Globus pallidus (tissue), 1 donor: ENCODE results near the gene ARHGEF28.

ENCODE experiments used
- DNase-seq: peaks from one replicate; pipeline ENCODE4 v3.0.0-alpha.2; 2015; ENCODE audit warnings: low spot score

Gene ARHGEF28, protein sequence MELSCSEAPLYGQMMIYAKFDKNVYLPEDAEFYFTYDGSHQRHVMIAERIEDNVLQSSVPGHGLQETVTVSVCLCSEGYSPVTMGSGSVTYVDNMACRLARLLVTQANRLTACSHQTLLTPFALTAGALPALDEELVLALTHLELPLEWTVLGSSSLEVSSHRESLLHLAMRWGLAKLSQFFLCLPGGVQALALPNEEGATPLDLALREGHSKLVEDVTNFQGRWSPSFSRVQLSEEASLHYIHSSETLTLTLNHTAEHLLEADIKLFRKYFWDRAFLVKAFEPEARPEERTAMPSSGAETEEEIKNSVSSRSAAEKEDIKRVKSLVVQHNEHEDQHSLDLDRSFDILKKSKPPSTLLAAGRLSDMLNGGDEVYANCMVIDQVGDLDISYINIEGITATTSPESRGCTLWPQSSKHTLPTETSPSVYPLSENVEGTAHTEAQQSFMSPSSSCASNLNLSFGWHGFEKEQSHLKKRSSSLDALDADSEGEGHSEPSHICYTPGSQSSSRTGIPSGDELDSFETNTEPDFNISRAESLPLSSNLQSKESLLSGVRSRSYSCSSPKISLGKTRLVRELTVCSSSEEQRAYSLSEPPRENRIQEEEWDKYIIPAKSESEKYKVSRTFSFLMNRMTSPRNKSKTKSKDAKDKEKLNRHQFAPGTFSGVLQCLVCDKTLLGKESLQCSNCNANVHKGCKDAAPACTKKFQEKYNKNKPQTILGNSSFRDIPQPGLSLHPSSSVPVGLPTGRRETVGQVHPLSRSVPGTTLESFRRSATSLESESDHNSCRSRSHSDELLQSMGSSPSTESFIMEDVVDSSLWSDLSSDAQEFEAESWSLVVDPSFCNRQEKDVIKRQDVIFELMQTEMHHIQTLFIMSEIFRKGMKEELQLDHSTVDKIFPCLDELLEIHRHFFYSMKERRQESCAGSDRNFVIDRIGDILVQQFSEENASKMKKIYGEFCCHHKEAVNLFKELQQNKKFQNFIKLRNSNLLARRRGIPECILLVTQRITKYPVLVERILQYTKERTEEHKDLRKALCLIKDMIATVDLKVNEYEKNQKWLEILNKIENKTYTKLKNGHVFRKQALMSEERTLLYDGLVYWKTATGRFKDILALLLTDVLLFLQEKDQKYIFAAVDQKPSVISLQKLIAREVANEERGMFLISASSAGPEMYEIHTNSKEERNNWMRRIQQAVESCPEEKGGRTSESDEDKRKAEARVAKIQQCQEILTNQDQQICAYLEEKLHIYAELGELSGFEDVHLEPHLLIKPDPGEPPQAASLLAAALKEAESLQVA (N-terminal part only)

DNA sequence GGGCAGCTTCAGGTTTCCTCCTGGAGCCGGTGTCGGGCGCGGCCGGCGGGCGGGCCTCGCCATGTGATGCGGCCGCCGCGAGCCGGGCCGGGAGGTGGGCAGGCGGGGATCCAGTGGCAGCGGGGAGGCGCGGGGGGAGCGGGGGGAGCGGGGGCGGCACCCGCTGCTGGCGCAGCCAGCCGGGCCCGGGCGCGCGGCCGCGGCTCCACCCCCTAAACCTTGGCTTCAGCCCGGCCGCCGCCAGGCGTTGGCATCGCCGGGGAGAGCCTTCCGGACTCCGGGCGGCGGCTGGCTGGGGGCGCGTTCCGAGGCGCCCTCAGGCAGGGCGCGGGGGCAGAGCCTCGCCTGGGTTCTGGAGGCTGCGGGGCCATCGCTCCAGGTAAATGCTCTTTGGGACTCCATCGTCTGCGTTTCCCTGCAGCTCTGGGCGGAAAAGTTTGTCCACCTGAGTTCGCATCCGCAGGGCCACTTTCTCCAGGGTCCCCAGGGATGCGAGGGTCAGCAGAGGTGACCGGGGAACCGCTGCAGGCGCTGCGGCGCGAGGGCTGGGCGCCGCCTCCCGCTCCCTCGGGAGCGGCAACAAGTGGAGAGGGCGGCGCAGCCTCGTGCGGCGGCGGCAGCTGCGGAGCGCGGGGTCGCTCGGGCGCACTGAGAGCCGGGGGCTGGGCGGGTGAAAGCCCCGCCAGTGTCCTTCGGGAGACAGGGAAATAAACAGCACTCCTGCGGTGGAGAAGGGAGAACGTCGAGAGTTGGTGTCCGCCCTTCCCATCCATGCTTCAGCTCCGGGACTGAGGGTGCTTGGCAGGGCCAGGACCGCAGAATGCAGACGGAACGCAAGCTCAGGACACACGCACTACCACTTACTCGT is at the start of gene ARHGEF28:
Gene ARHGEF28 (plus strand): TSS at position 253 of the 868 bp plus-strand sequence. CDS start 58,656 bp downstream, outside the sequence.
- peak; percentile 52 for DNase-seq

DNA sequence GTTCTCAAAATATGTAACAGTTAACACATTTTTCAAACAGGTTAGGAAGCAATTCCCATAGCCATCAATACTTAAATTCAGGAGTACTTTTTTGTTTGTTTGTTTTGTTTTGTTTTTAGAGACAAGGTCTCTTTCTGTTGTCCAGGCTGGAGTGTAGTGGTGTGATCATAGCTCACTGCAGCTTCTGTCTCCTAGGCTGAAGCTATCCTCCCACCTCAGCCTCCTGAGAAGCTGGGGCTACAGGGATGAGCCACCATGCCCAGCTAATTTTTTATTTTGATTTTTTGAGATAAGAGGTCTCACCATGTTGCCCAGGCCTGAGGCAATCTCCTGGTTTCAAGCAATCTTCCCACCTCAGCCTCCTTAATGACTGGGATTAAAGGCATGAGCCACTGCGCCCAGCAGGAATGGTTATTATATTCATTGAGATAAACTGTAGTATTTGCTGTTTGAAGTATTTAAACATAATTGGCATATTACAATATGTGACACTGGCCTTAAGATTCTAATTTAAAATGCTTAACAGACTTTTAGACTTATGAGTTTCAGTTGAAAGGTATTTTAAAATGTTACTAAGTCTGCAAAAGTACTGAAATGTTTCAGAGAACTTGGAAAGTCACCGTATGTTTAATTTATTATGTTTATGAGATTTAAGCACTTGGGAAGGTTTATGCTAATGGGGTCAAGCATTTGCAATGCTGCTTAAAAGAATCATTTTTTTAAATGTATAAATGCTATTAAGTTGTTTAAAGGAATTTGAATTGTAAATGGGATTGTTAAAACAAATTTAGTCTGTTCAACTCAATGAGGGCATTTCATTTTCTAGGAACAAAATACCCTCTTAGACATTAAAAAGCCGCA is 43.5 kb upstream of the ARHGEF28 start:
- DNase-seq = no peak

DNA sequence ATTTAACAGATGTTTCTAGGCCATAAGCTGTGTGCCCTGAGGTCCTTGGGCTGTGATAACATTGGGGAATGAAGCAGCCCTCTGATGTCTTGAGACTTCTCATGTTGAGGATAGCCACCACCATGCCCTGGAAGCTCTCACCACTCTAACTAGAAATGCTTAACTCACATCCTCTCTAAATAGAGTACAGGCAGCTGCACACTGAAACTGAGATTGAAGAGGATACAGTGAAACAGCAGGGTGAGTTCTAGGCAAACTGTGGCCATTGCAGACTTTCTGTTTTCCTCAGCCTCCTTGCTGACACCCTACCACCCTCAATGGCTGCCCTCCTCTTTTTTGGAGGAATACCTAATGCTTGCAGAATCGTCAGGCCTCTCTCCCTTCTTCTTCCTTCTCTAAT is 38.1 kb upstream of the ARHGEF28 start:
- no peak for DNase-seq

DNA sequence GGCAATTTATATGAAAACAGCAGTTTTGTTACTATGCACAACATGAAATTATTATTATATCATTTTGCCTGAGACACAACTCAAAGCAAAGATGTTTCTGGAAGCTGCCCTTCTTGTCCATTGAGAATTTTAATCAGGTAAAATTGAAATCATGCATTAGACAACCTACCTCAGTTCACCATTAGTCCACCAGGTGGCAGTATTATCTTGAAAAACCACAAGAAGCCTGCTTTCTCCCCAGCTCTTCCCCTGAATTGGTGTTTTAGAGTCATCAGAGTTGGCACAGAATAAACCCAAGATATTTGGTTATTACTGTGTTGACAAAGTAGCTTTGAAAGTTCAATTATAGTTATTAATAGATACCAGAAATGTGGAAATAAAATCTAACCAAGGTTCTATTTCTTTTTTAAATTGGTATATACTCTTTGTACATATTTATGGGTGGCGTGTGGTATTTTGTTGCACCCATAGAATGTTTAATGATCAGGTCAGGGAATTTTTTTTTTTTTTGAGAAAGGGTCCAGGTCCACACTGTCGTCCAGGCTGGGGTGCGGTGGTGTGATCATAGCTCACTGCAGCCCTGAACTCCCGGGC is 34.8 kb upstream of the ARHGEF28 start:
- DNase-seq = peak; percentile 62

DNA sequence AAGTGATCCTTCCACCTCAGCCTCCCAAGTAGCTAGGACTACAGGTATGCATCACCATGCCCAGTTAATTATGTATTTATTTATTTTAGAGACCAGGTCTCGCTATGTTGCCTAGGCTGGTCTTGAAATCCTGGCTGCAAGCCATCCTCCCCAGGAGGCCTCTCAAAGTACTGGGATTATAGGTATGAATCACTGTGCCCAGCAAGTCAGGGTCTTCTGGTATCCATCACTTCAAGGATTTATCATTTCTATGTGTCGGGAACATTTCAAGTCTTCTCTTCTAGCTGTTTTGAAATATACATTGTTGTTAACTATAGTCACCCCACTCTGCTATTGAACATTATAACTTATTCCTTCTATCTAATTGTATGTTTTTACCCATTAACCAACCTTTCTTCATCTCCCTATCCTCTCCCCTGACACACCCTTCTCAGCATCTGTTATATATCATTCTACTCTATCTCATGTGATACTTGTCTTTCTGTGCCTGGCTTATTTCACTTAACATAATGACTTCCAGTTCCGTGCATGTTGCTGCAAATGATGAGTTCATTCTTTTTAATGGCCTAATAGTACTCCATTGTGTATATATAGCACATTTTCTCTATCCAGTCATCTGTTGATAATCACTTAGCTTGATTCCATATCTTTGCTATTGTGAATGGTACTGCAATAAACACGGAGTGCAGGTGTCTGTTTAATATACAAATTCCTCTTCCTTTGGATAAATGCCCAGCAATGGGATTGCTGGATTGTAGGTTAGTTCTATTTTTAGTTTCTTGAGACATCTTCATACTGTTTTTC is 34.1 kb upstream of the ARHGEF28 start:
- no peak for DNase-seq

DNA sequence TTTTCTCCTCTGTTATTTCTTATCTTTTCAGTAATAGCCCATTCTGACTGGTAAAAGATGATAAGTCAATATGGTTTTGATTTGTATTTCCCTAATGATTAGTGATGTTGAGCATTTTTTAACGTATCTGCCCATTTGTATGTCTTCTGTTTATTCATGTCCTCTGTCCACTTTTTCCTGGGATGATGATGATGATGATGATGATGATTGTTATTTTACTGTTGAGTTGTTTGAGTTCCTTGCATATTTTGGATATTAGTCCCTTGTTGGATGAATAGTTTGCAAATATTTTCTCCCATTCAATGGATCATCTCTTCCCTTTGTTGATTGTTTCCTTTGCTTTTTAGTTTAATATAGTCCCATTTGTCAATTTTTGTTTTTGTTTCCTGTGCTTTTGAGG is 33.4 kb upstream of the ARHGEF28 start:
- no peak for DNase-seq

DNA sequence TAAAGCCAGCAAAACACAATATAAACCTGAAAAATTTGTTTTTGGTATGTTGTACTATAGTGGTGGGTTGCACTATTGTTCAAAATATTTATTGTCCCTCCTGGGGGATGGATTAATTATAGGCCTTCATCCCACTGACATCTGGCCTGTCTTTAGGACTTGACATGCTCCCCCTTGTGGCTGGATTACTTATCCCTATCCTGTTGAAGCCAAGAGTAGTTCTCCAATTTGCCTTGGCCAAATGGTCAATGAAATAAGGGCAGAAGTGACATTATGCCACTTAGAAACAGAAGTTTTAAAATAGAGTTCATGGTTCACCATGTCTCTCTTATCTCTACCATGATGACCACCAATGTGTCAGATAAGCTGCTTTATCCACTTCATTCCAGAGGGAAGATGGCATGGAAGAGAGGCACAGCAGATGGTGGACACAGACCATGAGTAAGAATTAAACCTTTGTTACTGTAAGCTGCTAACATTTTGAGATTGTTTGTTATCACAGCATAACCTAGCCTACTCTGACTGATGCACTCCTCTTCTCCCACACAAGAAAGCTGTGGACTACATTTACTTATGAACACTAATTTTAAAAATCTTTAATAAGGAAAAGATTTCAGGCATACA is 29.2 kb upstream of the ARHGEF28 start:
- DNase-seq = no peak

DNA sequence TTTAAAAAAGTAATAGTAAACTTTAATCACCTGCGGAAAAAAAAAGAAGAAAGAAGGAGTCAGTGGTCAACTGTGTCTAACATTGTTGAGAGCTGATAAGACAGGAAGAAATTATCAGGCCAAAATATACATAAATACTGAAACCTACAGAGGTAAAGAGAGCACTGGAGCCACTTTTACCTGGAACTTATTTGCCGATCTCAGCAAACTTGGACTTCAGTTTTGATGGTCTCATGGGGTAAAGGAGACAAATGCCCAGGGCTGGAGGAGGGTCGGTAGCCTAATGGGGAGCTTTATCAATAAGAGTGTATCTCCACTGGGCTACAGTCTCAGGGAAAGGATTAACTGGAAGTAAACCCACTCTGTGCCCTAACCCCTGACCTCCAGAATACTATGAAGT is 26.6 kb upstream of the ARHGEF28 start:
- no peak for DNase-seq

DNA sequence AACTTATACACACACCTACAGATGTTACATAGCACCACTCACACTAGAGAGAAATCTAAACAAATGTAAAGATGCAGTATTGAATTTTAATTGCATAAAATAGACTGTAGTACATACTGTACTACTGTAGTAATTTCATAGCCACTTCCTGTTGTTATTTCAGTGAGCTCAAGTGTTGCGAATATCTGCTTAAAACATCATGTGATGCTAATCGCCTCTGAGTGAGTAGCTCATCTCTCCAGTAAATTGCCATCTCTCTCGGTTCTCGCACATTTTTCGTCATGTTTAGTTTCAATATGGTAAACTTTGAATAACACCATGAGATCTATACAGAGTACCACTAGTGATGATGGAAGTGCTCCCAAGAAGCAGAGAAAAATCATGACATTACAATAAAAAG is 22.0 kb upstream of the ARHGEF28 start:
- DNase-seq = no peak

DNA sequence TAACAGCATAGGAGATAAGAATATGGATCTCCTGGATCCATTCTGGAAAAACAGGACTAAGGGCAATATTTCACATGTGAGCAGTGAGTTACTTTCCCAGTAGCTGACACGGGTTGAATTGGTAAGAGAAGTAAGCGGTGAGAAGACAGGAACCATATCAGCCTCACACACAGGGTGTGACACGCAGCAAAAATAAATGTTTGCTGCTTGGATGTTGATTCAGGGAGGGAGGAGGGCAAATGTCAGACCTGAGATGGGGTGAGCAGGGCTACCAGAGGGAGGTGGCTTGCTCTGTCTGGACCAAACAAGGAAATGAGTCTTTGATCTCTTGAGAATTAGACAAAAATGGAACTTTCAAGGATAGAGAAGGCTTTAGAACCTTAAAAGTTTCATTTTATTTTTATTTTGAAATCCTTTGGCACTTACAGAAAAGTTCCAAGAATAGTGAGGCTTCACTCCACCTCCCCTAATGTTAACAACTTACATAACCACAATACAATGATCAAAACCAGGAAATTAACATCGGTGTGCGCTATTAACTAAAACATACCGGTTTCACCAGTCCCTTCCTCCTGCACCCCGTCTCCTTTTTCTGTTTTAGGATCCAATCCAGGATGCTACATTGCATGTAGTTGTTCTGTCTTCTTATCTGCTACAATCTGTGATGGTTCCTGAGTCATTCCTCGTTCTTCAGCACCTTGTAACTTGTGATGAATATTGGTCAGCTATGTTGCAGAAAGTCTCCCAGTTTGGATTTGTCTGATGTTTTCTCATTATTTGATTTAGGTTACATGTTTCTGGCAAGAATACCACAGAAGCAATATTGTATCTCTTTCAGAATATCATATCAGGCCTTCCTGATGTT is 20.5 kb upstream of the ARHGEF28 start:
- no peak for DNase-seq

DNA sequence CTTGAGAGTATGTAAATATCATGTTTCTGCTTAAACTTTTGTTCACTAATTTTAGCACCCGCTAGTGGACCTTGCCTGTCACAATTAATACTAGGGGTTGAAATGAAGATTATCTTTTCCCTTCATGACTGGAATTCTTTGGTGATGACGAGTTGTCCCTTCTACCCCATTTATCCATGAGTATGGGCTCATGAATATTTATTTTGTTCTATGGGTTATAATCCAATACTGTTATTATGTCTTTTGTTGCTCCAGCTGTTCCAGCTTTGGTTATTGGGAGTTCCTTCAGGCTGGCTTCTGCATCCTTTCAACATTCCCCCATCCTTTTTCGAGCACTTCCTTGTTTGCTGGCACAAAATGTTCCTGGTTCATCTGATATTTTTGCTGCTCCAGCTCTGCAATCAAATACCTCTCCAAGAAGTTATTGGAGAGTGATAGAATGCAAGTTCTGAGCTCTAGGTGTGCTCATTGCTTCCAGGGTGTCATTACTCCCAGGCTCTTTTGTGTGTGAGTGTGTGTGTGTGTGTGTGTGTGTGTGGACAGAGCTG is 19.7 kb upstream of the ARHGEF28 start:
- DNase-seq = no peak

DNA sequence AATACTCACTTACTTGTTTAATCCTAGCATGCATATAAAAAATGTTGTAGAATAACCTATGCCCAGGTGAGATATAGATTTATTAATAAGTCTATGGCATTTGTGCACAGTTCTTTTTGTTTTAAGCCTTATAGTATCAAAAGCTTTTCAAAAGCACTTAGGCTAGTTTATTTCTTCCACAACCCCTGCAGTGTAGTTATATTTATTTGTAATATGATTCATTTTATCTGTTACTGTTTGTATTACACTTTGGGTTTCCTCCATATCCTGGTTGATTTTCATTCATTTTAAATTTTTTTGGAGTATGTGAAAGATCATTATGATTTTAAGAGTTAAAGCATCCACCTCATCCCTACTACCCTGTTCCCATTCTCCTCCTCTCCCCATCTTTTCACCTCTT is 18.8 kb upstream of the ARHGEF28 start:
- DNase-seq = no peak

DNA sequence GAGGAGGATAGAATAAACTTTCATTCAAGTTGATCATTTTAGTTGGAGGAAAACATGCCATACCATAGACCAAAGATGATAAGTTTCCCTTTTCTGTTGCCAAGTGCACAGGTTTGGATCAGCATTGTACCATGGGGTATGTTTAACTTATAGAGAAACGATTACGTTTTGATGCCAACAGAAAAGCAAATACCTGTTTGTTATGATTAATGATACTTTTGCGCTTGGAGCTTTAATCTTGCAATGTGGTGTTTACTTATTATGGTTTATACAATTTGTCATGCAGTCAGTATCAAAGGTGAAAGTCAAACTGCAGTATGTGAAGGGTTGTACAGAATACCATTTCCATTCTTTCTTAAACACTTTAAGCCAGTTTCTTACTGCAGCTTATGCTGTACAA is 13.2 kb upstream of the ARHGEF28 start:
- DNase-seq = no peak

DNA sequence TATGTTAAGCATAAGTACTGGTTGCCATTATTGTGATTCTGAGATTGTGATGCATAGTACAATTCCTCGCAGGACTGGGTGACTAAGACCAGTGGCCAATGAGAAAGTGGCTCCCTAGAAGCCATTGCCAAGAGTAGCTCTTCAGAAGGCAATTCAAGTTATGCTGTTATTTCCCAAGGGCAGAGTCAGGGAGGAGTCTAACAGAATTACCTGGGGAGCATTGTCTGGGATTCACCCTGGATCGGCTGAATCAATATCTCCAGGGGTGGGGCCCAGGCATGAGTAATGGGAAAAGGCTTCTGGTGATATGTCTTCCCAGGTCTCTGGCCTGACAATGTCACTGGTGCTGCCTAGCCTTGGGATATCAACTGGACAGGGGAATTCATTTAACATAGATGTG is 10.9 kb upstream of the ARHGEF28 start:
- no peak for DNase-seq

DNA sequence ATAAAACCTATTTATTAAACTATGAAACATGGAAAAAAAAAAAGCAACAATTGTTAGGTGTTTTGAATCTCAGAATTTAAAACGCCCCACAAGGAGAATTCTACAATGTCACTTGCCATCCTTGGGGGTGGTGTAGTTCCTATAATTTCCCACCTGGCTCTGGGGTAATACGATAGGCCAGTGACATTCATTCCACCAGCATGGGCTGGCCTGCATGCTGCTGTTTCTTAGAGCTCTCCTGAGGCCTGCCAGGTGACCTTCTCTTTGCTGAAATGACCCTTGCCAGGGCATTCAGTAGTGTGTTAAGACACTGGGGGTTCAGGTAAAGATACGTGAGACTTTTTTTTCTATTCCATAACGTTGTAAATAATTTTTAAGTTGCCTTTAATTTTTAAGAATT is 10.0 kb upstream of the ARHGEF28 start:
- DNase-seq = no peak

DNA sequence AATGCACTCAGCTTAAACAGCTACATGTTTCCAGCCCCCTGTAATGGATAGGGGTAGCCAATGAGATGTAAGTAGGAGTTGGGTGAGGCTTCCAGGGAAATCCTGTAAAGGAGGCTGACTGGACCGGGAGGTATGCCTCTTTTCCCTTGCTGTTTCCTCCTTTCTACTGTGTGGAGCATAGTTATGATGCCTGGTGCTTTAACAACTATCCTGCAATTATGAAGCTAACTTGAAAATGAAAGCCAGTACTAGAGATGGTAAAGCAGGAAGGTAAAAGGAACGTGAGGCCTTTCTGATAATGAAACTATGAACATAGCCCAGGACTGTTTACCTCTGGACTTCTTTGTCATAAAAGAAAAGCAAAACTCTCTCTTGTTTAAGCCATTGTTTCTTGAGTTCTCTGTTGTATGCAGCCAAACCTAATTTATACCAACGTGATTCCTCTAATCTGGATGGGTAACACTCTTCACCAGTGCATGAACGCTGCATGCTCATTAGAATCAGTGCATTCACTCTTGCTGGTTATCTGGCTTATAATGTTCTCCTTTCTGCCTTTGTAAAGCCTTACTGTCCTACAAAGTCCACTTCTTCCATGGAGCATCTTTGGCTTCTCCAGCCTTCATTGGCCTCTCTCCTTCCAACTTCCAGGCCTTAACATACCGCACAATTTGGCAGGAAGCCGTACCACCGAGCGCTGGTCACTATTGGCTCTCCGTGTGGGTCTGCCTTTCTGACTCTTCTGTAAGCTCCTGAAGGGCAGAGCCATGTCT is 8.3 kb upstream of the ARHGEF28 start:
- DNase-seq = no peak
